H7 (cell line): Measurements from ENCODE around the gene CDK14. TPM values are rescaled to one million over a fixed set of nuclear protein-coding genes. Genes with fewer than 3 reads are reported as not detected.

ENCODE experiments used
- DNase-seq: peaks from one replicate; pipeline ENCODE4 v3.0.0; 2012
- H3K27me3 ChIP-seq: 2 replicates; pipeline ENCODE4 v1.6.0; 2011; ENCODE audit warnings: mild to moderate bottlenecking, low read length; ENCODE audit not compliant: control insufficient read depth, insufficient read depth
- H3K36me3 ChIP-seq: replicated peaks from 2 replicates; pipeline ENCODE4 v1.5.1; 2011; ENCODE audit warnings: low read length; ENCODE audit not compliant: control insufficient read depth, insufficient read depth
- H3K4me3 ChIP-seq: 2 replicates; pipeline ENCODE4 v1.5.1; 2011; ENCODE audit warnings: low read depth, mild to moderate bottlenecking, control low read depth, low read length, moderate library complexity; ENCODE audit not compliant: insufficient read depth
- total RNA-seq: library from RNA; depleted of rRNA; stranded (reverse); fragments of >200 nt; shearing (Covaris generic); gene quantifications from 2 replicates; pipeline ENCODE4 v1.2.3, GENCODE V29; 2014; rRNA removed

CDK14 gene
- total RNA-seq: 28.6 and 37.2 TPM in 2 replicates

GRCh38 chr7:90595801-90596670, at the start of gene CDK14:
TSS of gene CDK14 (plus strand) at chr7:90596321. CDS start at chr7:90596628, 307 bp downstream.
- peaks cover 2% of the 10 kb centered on the region; the same call in 1 of the 2 replicates for H3K27me3 ChIP-seq
- peak; percentile 92 for DNase-seq
- no peaks in the 10 kb centered on the region for H3K36me3 ChIP-seq
- peak within 1 kb of the TSS; percentile 76 for H3K4me3 ChIP-seq

DNA sequence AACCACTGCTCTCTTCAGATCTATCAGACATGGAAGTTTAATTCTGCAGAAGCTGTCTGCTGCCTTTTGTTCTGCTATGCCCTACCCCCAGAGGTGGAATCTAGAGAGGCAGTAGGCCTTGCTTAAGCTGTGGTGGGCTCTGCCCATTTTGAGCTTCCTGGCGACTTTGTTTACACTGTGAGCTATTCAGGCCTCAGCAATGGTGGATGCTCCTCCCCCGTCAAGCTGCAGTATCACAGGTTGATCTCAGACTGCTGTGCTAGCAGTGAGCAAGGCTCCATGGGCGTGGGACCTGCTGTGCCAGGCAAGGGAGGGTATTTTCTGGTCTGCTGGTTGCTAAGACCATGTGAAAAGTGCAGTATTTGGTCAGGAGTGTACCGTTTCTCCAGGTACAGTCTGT, 45.1 kb upstream of the CDK14 start:
- DNase-seq: no peak
- H3K4me3 ChIP-seq: no peak overlapping the region
- no peaks in the 10 kb centered on the region for H3K27me3 ChIP-seq
- H3K36me3 ChIP-seq: no peaks in the 10 kb centered on the region

- H3K27me3 ChIP-seq: no peaks in the 10 kb centered on the region
- DNase-seq: no peak
Measured at GRCh38 chr7:90552521-90552920, 43.6 kb upstream of the CDK14 start.

GRCh38 chr7:90560730-90561129, 35.4 kb upstream of the CDK14 start:
- no peaks in the 10 kb centered on the region for H3K36me3 ChIP-seq
- H3K4me3 ChIP-seq: no peak overlapping the region
- H3K27me3 ChIP-seq: no peaks in the 10 kb centered on the region
- no peak for DNase-seq

More at GRCh38 chr7:90552521-90552920, 43.6 kb upstream of the CDK14 start:
- H3K4me3 ChIP-seq: no peak overlapping the region
- no peaks in the 10 kb centered on the region for H3K36me3 ChIP-seq

DNA sequence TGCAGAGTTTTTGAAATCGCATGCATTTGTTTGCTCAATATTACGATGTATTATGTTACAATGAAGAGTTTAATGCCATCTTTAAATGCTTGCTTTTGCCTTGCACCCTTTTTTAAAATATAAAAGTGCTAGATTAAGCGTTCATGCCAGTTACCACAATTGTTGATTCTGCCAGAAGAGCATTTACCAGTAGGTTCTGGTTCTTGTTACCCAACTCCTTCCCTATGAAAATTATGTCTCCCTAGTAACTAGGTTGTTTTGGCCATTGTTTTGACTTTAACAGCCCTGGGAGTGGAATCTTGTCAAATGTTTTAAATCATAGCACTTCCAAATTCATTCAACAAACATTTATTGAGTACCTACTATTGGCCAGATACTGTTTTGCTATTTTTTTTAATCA, 32.8 kb upstream of the CDK14 start:
- Histone ChIP-seq H3K4me3 (no peak overlapping the region), H3K36me3 (no peaks in the 10 kb centered on the region), H3K27me3 (no peaks in the 10 kb centered on the region)
- DNase-seq: no peak

DNA sequence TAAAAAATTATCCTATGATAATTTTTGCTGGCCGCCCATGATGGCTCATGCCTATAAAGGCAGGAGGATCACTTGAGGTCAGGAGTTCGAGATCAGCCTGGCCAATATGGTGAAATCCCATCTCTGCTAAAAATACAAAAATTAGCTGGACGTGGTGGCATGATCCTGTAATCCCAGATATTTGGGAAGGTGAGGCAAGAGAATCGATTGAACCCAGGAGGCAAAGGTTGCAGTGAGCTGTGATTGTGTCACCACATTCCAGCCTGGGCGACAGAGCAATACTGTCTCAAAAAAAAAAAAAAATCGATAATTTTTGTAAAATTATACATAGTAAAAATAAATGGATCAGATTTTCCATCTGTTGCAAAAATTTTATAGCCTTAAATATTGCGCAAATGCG, 31.7 kb upstream of the CDK14 start:
- no peaks in the 10 kb centered on the region for H3K36me3 ChIP-seq
- DNase-seq: no peak
- no peak overlapping the region for H3K4me3 ChIP-seq
- H3K27me3 ChIP-seq: no peaks in the 10 kb centered on the region

GRCh38 chr7:90568213-90568612, 27.9 kb upstream of the CDK14 start:
- DNase-seq: no peak
- Histone ChIP-seq H3K36me3 (no peaks in the 10 kb centered on the region), H3K4me3 (no peak overlapping the region), H3K27me3 (no peaks in the 10 kb centered on the region)

DNA sequence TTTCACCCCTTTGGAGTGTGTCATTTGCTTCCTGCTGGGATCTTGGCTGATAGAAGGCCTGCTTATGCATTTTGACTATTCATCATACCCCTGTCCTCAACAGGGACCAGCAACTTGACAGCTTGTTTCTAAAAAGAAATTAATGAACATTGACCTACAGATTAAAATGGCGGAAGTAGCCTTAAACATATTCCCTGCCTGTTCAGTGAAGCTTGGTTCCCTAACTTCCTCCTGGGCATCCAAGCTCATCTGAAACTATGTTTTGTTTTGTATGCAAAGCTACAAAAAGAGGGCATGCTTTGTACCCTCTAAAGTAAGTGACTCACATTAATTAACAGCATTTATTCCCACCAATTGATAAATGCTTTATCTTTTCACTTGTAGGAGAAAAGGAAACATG, 26.8 kb upstream of the CDK14 start:
- Histone ChIP-seq H3K27me3 (no peaks in the 10 kb centered on the region), H3K4me3 (no peak overlapping the region), H3K36me3 (no peaks in the 10 kb centered on the region)
- DNase-seq: no peak

DNA sequence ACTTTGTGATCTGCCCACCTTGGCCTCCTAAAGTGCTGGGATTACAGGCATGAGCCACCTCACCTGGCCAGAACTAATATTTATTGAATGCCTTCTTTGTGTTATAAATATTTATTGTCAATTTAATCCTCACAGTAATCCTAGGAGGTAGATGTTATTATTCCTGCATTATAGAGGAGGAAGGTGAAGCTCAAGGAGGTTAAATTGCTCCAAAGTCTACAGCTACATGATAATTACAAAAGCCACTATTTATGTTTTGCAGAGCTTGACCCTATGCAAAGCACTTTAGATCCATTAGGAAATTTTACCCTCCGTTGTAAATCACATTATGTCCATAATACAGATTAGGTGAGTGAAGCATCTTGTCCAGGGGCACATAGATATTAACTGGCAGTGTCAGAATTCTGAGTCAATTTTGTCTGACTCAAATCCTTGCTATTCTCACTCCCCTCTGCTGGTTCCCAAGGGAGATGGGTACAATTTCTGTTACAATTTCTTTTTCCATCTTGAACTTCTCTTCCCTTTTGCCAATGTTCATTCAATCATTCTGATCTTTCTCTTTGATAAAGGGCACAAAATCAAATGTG, 25.7 kb upstream of the CDK14 start:
- no peak for DNase-seq
- no peaks in the 10 kb centered on the region for H3K27me3 ChIP-seq
- no peak overlapping the region for H3K4me3 ChIP-seq
- no peaks in the 10 kb centered on the region for H3K36me3 ChIP-seq

GRCh38 chr7:90574146-90574819, 21.8 kb upstream of the CDK14 start:
- no peaks in the 10 kb centered on the region for H3K36me3 ChIP-seq
- DNase-seq: no peak

GRCh38 chr7:90574820-90575187, 21.3 kb upstream of the CDK14 start:
- H3K27me3 ChIP-seq: no peaks in the 10 kb centered on the region
- no peak for DNase-seq
- no peak overlapping the region for H3K4me3 ChIP-seq
- H3K36me3 ChIP-seq: no peaks in the 10 kb centered on the region

More at GRCh38 chr7:90574146-90574819, 21.8 kb upstream of the CDK14 start:
- Histone ChIP-seq H3K4me3 (no peak overlapping the region), H3K27me3 (no peaks in the 10 kb centered on the region)

GRCh38 chr7:90579181-90579688, 16.9 kb upstream of the CDK14 start:
- Histone ChIP-seq H3K4me3 (no peak overlapping the region), H3K27me3 (no peaks in the 10 kb centered on the region), H3K36me3 (no peaks in the 10 kb centered on the region)
- DNase-seq: no peak

- DNase-seq: no peak
- no peak overlapping the region for H3K4me3 ChIP-seq
- no peaks in the 10 kb centered on the region for H3K36me3 ChIP-seq
- no peaks in the 10 kb centered on the region for H3K27me3 ChIP-seq
Measured at GRCh38 chr7:90580051-90580450, 16.1 kb upstream of the CDK14 start.

DNA sequence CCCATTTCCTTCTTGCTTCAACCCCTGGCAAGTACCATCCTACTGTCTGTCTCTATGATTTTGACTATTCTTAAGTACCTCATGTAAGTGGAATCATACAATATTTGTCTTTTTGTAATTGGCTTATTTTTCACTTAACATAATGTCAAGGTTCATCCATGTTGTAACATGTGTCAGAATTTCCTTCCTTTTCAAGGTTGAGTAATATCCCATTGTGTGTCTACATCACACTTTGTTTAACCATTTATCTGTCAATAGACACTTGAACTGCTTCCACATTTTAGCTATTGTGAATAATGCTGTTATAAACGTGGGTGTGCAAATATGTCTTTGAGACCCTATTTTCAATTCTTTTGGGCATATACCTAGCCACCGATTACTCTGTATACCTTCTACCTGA, 14.0 kb upstream of the CDK14 start:
- H3K36me3 ChIP-seq: no peaks in the 10 kb centered on the region
- no peak overlapping the region for H3K4me3 ChIP-seq
- DNase-seq: no peak
- H3K27me3 ChIP-seq: no peaks in the 10 kb centered on the region

- Histone ChIP-seq H3K27me3 (no peaks in the 10 kb centered on the region), H3K36me3 (no peaks in the 10 kb centered on the region), H3K4me3 (no peak overlapping the region)
- DNase-seq: no peak
Measured at GRCh38 chr7:90584378-90584777, 11.7 kb upstream of the CDK14 start.
